ENCODE results near the gene ACTRT2. TPM values are rescaled to one million over a fixed set of nuclear protein-coding genes. Genes with fewer than 3 reads are reported as not detected.

The ACTRT2 gene
- total RNA-seq, 1 experiment from 2014 or later = not detected

GRCh38 chr1:3007298-3008147, 13.7 kb upstream of the ACTRT2 start:
- H3K27ac Mint-ChIP-seq = no peak overlapping the region
- 0 out of 4 replicates have a peak, but pooled peaks cover 0 to 3% of the 10 kb centered on the region in 2 experiments for H3K4me1 Mint-ChIP-seq
- Histone ChIP-seq H2BK12ac (ENCODE audit: insufficient read length, low read depth, low read length) (no peak overlapping the region), H4K91ac (ENCODE audit: insufficient read length, low read depth, low read length) (no peak overlapping the region), H2BK120ac (ENCODE audit: low read depth, low read length, poor library complexity, severe bottlenecking) (no peak overlapping the region), H4K8ac (replicated peaks; ENCODE audit: insufficient read length, low read depth, low read length) (no peak overlapping the region), H4K20me1 (ENCODE audit: control insufficient read depth, insufficient read depth, insufficient read length) (no peaks in the 10 kb centered on the region), H2AFZ (ENCODE audit: low read length) (no peak overlapping the region), H3K4me2 (ENCODE audit: insufficient read depth, insufficient read length, low read length) (no peak overlapping the region), H3K56ac (ENCODE audit: insufficient read length, low read depth, low read length) (no peak overlapping the region), H3K79me1 (ENCODE audit: insufficient read depth, low read depth, low read length, poor library complexity, severe bottlenecking) (no peaks in the 10 kb centered on the region), H4K5ac (ENCODE audit: insufficient read length, low read depth, low read length) (no peak overlapping the region), H3K27ac (ENCODE audit: insufficient read length, low read depth, low read length) (no peak overlapping the region), H2BK15ac (ENCODE audit: low read depth, low read length) (no peak overlapping the region), H3K79me2 (ENCODE audit: insufficient read depth, low read length) (no peaks in the 10 kb centered on the region), H3K4ac (ENCODE audit: low read depth, low read length) (no peak overlapping the region), H2BK20ac (ENCODE audit: low read depth, low read length, poor library complexity, severe bottlenecking) (no peak overlapping the region), H3K27me3 (ENCODE audit: insufficient read depth, low read length) (no peaks in the 10 kb centered on the region), H3K4me1 (ENCODE audit: insufficient read depth, low read length) (no peaks in the 10 kb centered on the region), H3K18ac (ENCODE audit: insufficient read length, low read depth, low read length) (no peak overlapping the region), H2AK5ac (ENCODE audit: insufficient read length, low read length) (no peak overlapping the region), H3K23me2 (ENCODE audit: insufficient read length, low read depth, low read length, poor library complexity, severe bottlenecking) (no peaks in the 10 kb centered on the region), H2BK5ac (ENCODE audit: insufficient read length, low read length) (no peak overlapping the region), H3T11ph (ENCODE audit: low read length) (no peak overlapping the region), H3K9ac (ENCODE audit: extremely low read depth, insufficient read length, low read length) (no peak overlapping the region), H3K9me3 (ENCODE audit: control insufficient read depth, low read depth, low read length) (peaks cover 58% of the 10 kb centered on the region), H3K23ac (ENCODE audit: insufficient read length, low read depth, low read length) (no peak overlapping the region), H3K14ac (ENCODE audit: insufficient read depth, low read length) (no peak overlapping the region)
- no CpG with 5 or more reads among the region's 4 CpGs for WGBS (ENCODE audit: extremely low coverage, insufficient read length, low lambda C conversion rate)
- H3K4me3 Mint-ChIP-seq = no peak overlapping the region
- H3K27me3 Mint-ChIP-seq (ENCODE audit: low read depth) = peaks cover 3% of the 10 kb centered on the region
- peaks cover 36 to 85% of the 10 kb centered on the region in 2 experiments for H3K9me3 Mint-ChIP-seq
- TF ChIP-seq, protein P1, sequence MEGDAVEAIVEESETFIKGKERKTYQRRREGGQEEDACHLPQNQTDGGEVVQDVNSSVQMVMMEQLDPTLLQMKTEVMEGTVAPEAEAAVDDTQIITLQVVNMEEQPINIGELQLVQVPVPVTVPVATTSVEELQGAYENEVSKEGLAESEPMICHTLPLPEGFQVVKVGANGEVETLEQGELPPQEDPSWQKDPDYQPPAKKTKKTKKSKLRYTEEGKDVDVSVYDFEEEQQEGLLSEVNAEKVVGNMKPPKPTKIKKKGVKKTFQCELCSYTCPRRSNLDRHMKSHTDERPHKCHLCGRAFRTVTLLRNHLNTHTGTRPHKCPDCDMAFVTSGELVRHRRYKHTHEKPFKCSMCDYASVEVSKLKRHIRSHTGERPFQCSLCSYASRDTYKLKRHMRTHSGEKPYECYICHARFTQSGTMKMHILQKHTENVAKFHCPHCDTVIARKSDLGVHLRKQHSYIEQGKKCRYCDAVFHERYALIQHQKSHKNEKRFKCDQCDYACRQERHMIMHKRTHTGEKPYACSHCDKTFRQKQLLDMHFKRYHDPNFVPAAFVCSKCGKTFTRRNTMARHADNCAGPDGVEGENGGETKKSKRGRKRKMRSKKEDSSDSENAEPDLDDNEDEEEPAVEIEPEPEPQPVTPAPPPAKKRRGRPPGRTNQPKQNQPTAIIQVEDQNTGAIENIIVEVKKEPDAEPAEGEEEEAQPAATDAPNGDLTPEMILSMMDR (conservative IDR thresholded peaks at IDR 0.05) = no peak
- DNase-seq = no peak
- peaks cover 2 to 34% (median 11%) of the 10 kb centered on the region in 3 experiments; a peak in 6 of 7 replicates for H3K36me3 Mint-ChIP-seq (ENCODE audit: insufficient read depth in 1 of 3, low read depth in 3 of 3)
